M059J (cell line): ENCODE measurements around the gene ZNF771. TPM values are rescaled to one million over a fixed set of nuclear protein-coding genes. Genes with fewer than 3 reads are reported as not detected.
"Not testable (repeated sequence)": the region's sequence is repeated elsewhere in the genome, so short reads cannot be mapped to it uniquely, and the experiment has no call there.

Source experiments
- DNase-seq: peaks from one replicate; pipeline ENCODE4 v3.0.0-alpha.2; 2012; ENCODE audit warnings: low read depth
- total RNA-seq: library from RNA; depleted of rRNA; stranded (reverse); fragments of >200 nt; shearing (Covaris generic); gene quantifications from 2 replicates; pipeline ENCODE4 v1.2.3, GENCODE V29; 2014

ZNF771 gene
- total RNA-seq, 1 experiment from 2014 or later: 21.8 TPM

DNA sequence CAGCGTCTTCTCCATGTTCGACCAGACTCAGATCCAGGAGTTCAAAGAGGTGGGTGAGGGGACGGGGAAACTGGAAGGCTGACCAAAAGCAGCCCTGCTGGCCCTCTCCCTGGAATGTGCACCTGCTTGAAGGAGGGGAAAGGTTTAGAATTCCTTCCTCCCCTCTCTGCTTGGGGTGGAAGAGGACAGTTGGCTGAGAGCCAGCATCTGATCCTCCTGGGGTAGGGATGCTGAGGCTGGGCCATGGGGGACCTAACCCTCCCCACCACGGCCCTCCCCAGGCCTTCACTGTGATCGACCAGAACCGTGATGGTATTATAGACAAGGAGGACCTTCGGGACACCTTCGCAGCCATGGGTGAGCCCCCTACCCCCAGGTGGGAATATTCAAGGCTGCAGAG lies 31.5 kb upstream of the ZNF771 start:
- no peak for DNase-seq

GRCh38 chr16:30376461-30376902 lies 30.9 kb upstream of the ZNF771 start:
- no peak for DNase-seq

DNA sequence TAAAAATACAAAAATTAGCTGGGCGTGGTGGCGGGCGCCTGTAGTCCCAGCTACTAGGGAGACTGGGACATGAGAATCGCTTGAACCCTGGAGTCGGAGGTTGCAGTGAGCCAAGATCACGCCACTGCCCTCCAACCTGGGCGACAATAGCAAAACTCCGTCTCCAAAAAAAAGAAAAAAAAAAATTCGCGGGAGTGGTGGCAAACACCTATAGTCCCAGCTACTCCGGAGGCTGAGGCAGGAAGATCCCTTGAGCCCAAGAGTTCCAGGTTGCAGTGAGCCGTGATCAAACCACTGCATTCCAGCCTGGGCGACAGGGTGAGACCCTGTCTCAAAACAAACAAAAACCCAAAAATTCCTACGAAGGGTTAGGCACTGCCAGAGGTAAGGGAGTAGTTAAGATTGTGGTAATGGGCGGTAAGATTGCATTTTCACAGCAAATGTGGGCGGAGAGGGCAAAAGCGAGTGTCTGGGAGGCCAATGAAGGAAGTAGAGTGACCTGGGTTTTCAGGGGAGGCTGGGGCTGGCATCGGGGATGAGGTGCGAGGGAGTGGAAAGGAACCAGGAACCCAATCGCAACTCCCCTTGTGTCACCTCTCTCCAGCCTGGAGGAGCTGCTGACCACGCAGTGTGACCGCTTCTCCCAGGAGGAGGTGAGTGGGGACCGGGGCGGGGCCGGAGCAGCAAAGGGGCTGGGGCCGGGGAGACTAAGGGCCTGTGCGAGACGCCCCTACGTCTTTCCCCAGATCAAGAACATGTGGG lies 30.2 kb upstream of the ZNF771 start:
- no peak for DNase-seq

DNA sequence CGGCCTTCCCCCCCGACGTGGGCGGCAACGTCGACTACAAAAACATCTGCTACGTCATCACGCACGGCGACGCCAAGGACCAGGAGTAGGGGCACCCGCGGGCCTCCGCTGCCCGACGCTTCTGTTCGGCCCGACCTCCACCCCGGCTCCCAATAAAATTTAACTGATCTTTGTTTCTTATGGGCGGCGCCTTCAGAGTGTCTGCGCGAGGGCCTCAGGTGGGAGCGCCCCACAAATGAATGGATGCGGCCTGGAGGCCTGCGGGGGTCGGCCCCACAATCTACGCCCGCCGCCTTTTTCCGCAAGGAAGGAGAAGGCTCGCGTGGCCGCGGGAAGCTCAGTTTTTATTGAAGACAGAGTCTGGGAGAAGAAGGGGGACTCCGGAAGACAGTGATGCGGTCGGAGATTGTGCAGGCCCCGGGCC lies 29.6 kb upstream of the ZNF771 start:
- DNase-seq: peak; percentile 72

- DNase-seq: peak; percentile 96
Observed at GRCh38 chr16:30378236-30379157, 28.9 kb upstream of the ZNF771 start.

DNA sequence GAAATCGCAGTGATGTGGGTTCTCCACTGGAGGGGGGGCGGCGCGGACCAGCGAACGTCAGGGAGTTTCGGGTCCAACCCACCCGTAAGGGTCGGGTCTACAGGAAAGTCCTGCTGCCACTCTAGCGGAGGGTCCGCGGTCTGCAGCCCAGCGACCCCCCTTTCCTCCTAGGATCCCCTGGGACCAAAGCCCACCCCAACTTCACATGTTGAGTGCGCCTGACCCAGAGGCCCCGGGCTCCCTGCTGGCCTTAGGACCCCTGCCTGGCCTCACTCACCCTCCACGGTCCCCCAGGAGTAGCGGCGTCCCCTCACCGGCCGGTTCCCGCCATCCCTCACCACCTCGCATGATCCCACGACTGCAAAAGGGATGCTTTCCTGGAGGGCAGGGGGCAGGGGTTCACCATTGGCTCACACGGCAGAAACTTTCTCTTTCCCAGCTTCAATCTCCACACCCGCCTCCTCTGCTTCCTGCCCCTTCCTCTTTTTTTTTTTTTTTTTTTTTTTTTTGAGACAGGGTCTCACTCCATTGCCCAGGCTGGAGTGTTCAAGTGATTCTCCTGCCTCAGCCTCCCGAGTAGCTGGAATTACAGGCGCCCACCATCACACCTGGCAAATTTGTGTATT lies 28.1 kb upstream of the ZNF771 start:
- no peak for DNase-seq

DNA sequence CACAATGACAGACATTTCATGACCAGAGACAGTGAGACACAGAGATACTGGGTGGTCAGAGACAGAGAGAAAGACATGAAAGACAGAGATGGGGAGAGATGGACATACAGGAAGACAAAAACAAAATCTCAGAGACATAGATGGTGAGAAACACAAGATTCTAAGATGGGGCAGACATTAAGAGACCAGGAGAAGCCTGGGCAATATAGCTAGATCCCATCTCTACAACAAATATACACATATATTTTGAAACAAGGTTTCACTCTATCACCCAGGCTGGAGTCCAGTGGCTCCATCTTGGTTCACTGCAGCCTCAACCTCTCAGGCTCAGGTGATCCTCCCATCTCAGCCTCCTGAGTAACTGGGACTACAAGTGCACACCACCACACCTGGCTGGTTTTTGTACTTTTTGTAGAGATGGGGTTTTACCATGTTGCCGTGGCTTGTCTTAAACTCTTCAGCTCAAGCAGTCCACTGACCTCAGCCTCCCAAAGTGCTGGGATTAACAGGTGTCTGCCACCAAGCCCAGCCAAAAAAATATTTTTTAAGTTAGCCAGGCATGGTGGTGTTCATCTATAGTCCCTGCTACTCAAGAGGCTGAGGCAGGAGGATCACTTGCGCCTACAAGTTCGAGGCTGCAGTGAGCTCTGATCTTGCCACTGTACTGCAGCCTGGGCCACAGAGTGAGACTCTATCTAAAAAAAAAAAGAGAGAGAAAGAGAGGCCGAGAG lies 27.2 kb upstream of the ZNF771 start:
- no peak for DNase-seq

DNA sequence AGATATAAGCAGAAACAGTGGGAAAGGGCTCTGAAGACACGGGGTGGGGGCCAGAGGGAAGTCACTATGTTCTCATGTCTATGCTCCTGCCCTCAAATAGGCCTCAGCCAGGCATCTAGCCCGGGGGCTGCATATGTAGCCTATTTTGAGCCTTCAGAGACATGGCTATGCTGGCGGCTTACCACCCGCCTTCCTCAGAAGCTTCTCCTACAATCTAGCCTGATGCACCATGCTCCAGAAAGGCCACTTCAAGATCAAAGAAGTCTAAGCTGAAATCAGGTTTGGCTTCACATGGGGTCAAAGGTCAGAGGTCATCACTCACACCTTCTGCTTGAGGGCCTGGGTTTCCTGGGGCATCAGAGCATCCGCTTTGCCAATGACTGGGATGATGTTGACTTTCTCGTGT lies 26.6 kb upstream of the ZNF771 start:
- DNase-seq: no peak

GRCh38 chr16:30381291-30382041 lies 25.9 kb upstream of the ZNF771 start:
- DNase-seq: no peak

DNA sequence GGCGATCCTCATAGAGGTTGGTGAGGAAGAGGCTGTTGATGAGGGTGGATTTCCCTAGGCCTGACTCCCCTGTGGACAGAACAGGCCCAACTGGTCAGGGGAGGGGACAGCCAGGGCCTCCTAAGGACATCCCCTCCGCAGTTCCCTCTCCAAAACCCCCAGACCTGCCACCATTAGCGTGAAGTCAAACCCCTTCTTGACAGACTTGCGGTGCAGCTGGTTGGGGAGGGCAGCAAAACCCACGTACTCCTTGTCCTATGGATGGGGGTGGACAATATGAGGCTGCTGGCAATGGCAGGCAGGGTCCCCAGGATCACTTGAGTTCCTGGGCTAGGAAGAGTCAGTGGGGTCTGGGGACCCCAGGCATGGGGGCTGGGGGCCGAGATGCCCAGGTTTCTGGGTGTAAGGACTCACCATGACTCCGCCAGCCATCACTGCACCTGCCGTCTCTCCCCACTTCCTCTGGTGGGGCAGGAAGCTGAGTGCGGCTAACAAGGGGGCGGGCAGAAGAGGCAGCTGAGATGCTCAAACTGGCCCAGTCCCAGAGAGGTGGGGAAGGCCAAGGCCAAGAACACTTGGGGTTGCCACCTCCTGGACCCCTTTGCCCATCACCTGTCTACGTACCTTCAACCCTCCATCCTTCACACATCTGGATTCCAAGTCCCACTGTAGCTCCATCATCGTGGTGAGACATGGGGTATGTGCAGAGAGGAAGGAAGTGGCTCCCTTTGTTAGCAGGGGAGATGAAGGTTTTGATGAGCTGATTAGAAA lies 25.1 kb upstream of the ZNF771 start, which contains the start of gene SEPTIN1:
SEPTIN1 (minus strand) TSS at position 451 of the 771 bp plus-strand sequence; CDS start at position 432, 19 bp downstream.
- DNase-seq: no peak

DNA sequence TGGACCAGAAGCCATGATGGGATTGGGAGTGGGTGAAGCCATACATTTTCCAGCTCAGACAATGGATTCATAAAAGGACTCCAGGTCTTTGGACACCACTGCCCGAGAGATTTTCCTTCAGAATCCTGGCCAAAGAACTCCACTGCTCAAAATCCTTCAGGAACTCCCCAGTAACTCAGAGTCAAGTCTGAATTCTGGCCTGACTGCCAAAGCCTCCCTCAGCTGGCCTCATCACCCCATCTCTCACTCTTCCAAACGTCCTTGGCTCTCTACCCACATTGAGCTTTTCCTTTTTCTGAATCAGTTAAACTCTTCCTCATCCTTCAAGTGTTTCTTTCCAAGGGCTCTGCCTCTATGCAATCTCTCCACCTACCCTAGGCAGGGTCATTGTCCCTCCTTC lies 23.9 kb upstream of the ZNF771 start:
- no peak for DNase-seq

DNA sequence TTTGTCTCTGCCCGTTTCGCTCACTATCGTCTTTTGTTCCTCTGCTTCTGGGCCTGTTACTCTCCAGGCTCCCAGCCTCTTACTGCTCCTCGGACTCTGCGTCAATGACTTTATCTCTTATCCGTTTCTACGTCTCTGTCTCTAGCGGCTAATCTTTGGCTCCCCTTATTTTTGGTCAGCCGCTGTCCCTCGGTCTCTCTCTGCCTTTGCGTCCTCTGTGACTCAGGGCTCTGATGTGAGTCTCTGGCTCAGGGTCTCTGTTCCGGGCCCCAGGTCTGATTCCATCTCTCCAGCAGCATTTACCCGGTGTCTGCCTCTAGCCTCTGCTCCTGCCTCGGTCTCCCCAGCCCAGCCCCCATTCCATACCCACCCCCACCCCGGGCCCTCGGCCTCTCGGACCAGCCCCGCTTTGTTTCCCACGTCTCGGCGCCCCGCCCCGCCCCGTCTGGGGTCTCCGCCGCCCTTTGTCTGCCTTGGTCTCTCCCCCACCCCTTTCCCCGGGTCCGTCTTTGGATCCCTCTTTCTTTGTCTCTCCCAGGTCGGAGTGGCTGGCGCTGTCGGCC lies 12.7 kb upstream of the ZNF771 start:
- DNase-seq: peak; percentile 43

- peak; percentile 87 for DNase-seq
Observed at GRCh38 chr16:30395155-30395991, 12.0 kb upstream of the ZNF771 start, which contains the start of gene ZNF48. Gene ZNF48 (plus strand): TSS chr16:30395420. CDS start chr16:30395795, 375 bp downstream.

DNA sequence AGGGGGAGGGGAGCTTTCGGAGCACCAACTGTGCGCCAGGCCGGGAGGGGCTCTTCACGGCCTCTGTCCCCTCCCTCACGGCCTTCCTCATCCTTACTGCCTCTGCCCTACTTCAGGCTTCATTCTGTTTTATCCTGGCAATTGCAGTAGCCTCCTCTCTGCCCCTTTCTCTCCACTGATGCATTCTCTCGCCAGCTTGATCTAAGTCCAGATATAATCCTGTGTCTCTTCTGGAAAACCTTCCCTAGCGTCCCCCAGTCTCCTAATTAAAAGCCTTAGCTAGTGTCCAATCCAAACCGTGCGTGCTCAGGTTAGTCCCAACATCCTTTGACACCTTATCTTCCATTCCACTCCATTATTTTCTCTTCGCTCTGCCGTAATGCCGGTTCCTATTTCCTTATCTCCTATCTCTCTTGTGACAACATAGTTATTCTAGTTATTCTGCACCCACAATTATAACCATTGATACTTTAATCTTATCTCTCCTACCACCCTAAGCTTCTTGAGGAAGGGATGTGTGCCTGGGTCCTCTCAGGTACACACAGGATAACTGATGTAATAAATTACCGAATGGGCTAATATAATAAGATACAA lies 11.3 kb upstream of the ZNF771 start:
- DNase-seq: no peak

DNA sequence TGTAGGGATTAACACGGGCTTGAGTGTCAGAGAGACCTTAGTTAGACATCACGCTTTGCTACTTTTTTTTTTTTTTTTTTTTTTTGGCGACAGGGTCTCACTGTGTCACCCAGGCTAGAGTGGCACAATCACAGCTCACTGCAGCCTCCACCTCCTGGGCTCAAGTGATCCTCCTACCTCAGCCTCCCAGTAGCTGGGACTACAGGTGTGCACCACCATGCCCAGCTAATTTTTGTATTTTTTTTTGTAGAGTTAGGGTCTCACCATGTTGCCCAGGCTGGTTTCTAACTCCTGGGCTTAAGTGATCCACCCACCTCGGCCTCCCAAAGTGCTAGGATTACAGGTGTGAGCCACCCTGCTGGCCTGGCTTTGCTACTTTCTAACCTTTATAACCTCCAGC lies 10.8 kb upstream of the ZNF771 start:
- not testable (repeated sequence) for DNase-seq

DNA sequence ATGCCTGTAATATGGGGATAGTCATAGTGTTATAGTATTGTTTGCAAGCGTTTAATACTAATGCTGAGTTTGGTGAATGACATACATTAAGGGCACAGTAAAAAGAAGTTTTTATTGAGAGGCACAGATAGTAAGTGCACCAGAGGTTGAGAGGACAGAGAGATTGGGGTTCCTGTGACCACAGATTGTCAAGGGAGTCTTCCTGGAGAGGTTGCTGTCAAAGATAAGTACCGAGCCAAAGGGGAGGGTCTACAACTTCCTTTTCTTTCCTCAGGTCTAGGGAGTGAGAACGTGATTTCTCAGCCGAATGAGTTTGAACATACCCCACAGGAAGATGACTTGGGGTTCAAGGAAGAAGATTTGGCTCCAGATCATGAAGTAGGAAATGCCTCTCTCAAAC lies 10.3 kb upstream of the ZNF771 start:
- DNase-seq: no peak

DNA sequence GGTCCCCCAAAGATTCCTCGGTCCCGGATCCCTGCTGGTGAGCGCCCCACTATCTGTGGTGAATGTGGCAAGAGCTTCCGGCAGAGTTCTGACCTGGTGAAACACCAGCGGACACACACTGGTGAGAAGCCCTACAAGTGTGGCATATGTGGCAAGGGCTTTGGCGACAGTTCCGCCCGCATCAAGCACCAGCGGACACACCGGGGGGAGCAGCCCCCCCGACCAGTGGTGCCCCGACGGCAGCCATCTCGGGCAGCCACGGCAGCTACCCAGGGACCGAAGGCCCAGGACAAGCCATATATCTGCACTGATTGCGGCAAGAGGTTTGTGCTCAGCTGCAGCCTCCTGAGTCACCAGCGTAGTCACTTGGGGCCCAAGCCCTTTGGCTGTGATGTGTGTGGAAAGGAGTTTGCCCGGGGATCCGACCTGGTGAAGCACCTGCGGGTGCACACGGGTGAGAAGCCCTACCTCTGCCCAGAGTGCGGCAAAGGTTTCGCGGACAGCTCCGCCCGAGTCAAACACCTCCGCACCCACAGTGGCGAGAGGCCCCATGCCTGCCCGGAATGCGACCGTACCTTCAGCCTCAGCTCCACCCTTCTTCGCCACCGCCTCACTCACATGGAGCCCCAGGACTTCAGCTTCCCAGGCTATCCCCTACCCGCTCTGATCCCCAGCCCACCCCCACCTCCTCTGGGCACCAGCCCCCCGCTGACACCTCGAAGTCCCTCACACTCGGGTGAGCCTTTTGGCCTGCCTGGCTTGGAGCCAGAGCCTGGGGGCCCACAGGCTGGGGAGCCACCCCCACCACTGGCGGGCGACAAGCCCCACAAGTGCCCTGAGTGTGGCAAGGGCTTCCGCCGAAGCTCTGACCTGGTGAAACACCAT lies 9.4 kb upstream of the ZNF771 start:
- DNase-seq: no peak
